ENCODE results near the gene NEURL3. TPM values are rescaled to one million over a fixed set of nuclear protein-coding genes. Genes with fewer than 3 reads are reported as not detected.

The NEURL3 gene
- total and polyA plus RNA-seq, 2 of the 4 experiments (the other 2 are of a cell fraction) = not detected

- CTCF ChIA-PET = interaction anchor here (0.6 kb wide), 1 partner anchor 260 kb away, joined by 9 read pairs; no protein-coding TSS in a partner anchor
- Histone ChIP-seq H2BK120ac (ENCODE audit: low read depth, low read length) (no peak within 1 kb of the TSS), H4K20me1 (ENCODE audit: insufficient read depth, low read length) (peaks cover 35% of the 10 kb centered on the region), H3K14ac (replicated peaks; ENCODE audit: low read depth, low read length) (no peak within 1 kb of the TSS), H2AK5ac (ENCODE audit: low read depth, low read length) (peak within 1 kb of the TSS; percentile 42), H2AK9ac (replicated peaks; ENCODE audit: low read depth, low read length, poor library complexity) (peak within 1 kb of the TSS; percentile 86), H3K27ac (ENCODE audit: insufficient read depth, low read length) (peak within 1 kb of the TSS; percentile 35), H3K9ac (ENCODE audit: low read depth, low read length) (peak within 1 kb of the TSS; percentile 74), H3K4me1 (ENCODE audit: control insufficient read depth, insufficient read depth, low read length) (peaks cover 43% of the 10 kb centered on the region), H3K56ac (ENCODE audit: extremely low read depth, insufficient read depth, low read length) (peak within 1 kb of the TSS; percentile 35; the same call in 1 of the 2 replicates), H3K18ac (ENCODE audit: low read depth, low read length) (no peak within 1 kb of the TSS), H4K91ac (ENCODE audit: insufficient read depth, low read depth, low read length) (no peak within 1 kb of the TSS), H3K9me1 (ENCODE audit: insufficient read depth, low read length) (peaks cover 22% of the 10 kb centered on the region), H3K79me1 (ENCODE audit: low read depth in 1 of 2, low read length in 2 of 2) (peaks cover 7 to 36% of the 10 kb centered on the region in 2 experiments; a peak in 3 of 4 replicates), H2BK20ac (ENCODE audit: low read depth, low read length) (peak within 1 kb of the TSS; percentile 64), H3K4me2 (ENCODE audit: low read depth, low read length) (peak within 1 kb of the TSS; percentile 88), H2BK15ac (ENCODE audit: low read depth, low read length) (peak within 1 kb of the TSS; percentile 41; the same call in 1 of the 3 replicates), H2AFZ (replicated peaks; ENCODE audit: low read length, poor library complexity) (peak within 1 kb of the TSS; percentile 91), H3K36me3 (ENCODE audit: control insufficient read depth, insufficient read depth, low read length) (no peaks in the 10 kb centered on the region), H3K4ac (ENCODE audit: low read depth, low read length) (0 out of 2 replicates have a peak within 1 kb of the TSS, but pooled peaks have one; percentile 68), H3K9me3 (ENCODE audit: control insufficient read depth, insufficient read depth, low read length) (no peaks in the 10 kb centered on the region), H4K8ac (ENCODE audit: low read depth in 2 of 2, low read length in 2 of 2) (peak within 1 kb of the TSS in 1 of 2 experiments; percentile 73; a peak in 1 of 4 replicates), H3K23ac (ENCODE audit: low read depth, low read length) (0 out of 2 replicates have a peak within 1 kb of the TSS, but pooled peaks have one; percentile 23), H2BK5ac (ENCODE audit: low read depth, low read length, poor library complexity, severe bottlenecking) (no peak within 1 kb of the TSS), H3K4me3 (ENCODE audit: insufficient read depth, low read depth, low read length) (peak within 1 kb of the TSS; percentile 84), H3K27me3 (ENCODE audit: control insufficient read depth, insufficient read depth, low read length) (no peaks in the 10 kb centered on the region), H4K5ac (ENCODE audit: low read depth, low read length) (no peak within 1 kb of the TSS)
- dilution Hi-C loops (cut with HindIII; ENCODE audit: low sequenced_read_pairs, unreplicated experiment) = no loop called here
- in situ Hi-C loops (cut with MboI; ENCODE audit: low sequenced_read_pairs) = no loop called here
- ATAC-seq (ENCODE audit: low read depth) = peak; percentile 88
- intact Hi-C loops (cut with micrococcal nuclease) = no loop called here
- TF ChIP-seq USF2 (IDR thresholded peaks at IDR 0.05; ENCODE audit: low read depth, low read length) (no peak), MAZ (IDR thresholded peaks at IDR 0.05; ENCODE audit: borderline replicate concordance, low read depth, low read length) (peak; percentile 60; the same call in 1 of the 2 replicates), SMC3 (IDR thresholded peaks at IDR 0.05; ENCODE audit: low read depth, low read length) (no peak), POLR2A (IDR thresholded peaks at IDR 0.05; ENCODE audit: low read depth, low read length) (peak; percentile 96), NFE2L2 (IDR thresholded peaks at IDR 0.05; ENCODE audit: low read depth, low read length) (no peak)
- no TSS peak for BruUV-seq (replicated peaks)
- POLR2A ChIA-PET (ENCODE audit: unreplicated experiment) = interaction anchor here (0.6 kb wide), 1 partner anchor 413 kb away, joined by 3 read pairs; no protein-coding TSS in a partner anchor
- peak; percentile 85 for DNase-seq
- WGBS, 2 experiments (ENCODE audit: extremely low coverage in 2 of 2, insufficient read length in 1 of 2) = 0% methylated on average over 30 of the region's 69 CpGs; no CpG with 5 or more reads in 1 of the 2 experiments
These were observed 31.4 kb upstream of the NEURL3 start, which contains the start of gene ARID5A for GRCh38 chr2:96536445-96537065. Gene ARID5A (plus strand): TSS chr2:96536752. CDS start chr2:96536827, 75 bp downstream.
